Neural cell (in vitro differentiated cells): ENCODE results near the gene STUB1. TPM values are rescaled to one million over a fixed set of nuclear protein-coding genes. Genes with fewer than 3 reads are reported as not detected.

Experiments used
- H2AFZ ChIP-seq: fragments of 200-600, 300-800 bp; sonication (generic), shearing (Covaris generic); 2 replicates; pipeline ENCODE4 v1.6.0; 2014; ENCODE audit warnings: low read depth, mild to moderate bottlenecking, antibody characterized with exemption, low read length, moderate library complexity
- H3F3A ChIP-seq: fragments of 200-600 bp; shearing (Covaris generic); 2 replicates; pipeline ENCODE4 v1.6.1; 2016; ENCODE audit warnings: mild to moderate bottlenecking, moderate library complexity, mixed read lengths, antibody characterized with exemption, low read length; ENCODE audit not compliant: insufficient read depth, poor library complexity, severe bottlenecking
- H3K27ac ChIP-seq: fragments of 200-600, 300-800 bp; sonication (generic), shearing (Covaris generic); 2 replicates; pipeline ENCODE4 v1.5.1; 2014; ENCODE audit warnings: mild to moderate bottlenecking, low read length, moderate library complexity
- H3K27me3 ChIP-seq: fragments of 300-800, 200-600 bp; sonication (generic), shearing (Covaris generic); 2 replicates; pipeline ENCODE4 v1.6.0; 2014; ENCODE audit warnings: mild to moderate bottlenecking, low read depth, low read length, moderate library complexity; ENCODE audit not compliant: insufficient read depth
- H3K36me3 ChIP-seq: fragments of 300-800, 200-600 bp; sonication (generic), shearing (Covaris generic); 2 replicates; pipeline ENCODE4 v1.5.1; 2014; ENCODE audit warnings: mild to moderate bottlenecking, antibody characterized with exemption, low read length, moderate library complexity; ENCODE audit not compliant: insufficient read depth
- H3K4me2 ChIP-seq: fragments of 300-800, 200-600 bp; sonication (generic), shearing (Covaris generic); 2 replicates; pipeline ENCODE4 v1.6.0; 2014; ENCODE audit warnings: mild to moderate bottlenecking, low read length
- H3K4me3 ChIP-seq: fragments of 300-800, 200-600 bp; sonication (generic), shearing (Covaris generic); 2 replicates; pipeline ENCODE4 v1.5.1; 2014; ENCODE audit warnings: mild to moderate bottlenecking, low read length, moderate library complexity
- H3K79me2 ChIP-seq: fragments of 200-600 bp; shearing (Covaris generic); replicated peaks from 2 replicates; pipeline ENCODE4 v1.6.0; 2014; ENCODE audit warnings: mild to moderate bottlenecking, low read length, moderate library complexity; ENCODE audit not compliant: insufficient read depth
- H3K9ac ChIP-seq: fragments of 300-800, 200-600 bp; sonication (generic), shearing (Covaris generic); 2 replicates; pipeline ENCODE4 v1.6.1; 2016; ENCODE audit warnings: mild to moderate bottlenecking, low read length, mixed read lengths
- H3K9me2 ChIP-seq: fragments of 200-600 bp; shearing (Covaris generic); 2 replicates; pipeline ENCODE4 v1.6.1; 2016; ENCODE audit warnings: mild to moderate bottlenecking, low read length, mixed read lengths; ENCODE audit not compliant: insufficient read depth
- H3K9me3 ChIP-seq: fragments of 200-600, 300-800 bp; sonication (generic), shearing (Covaris generic); 2 replicates; pipeline ENCODE4 v1.6.1; 2016; ENCODE audit warnings: mild to moderate bottlenecking, mixed run types, low read length, moderate library complexity, mixed read lengths
- H4K20me1 ChIP-seq: fragments of 200-600 bp; shearing (Covaris generic); 2 replicates; pipeline ENCODE4 v1.6.1; 2016; ENCODE audit warnings: mild to moderate bottlenecking, mixed run types; ENCODE audit not compliant: insufficient read depth
- EP300 ChIP-seq: fragments of 450-650 bp; conservative IDR thresholded peaks from 2 replicates; pipeline ENCODE4 v1.6.1; 2014; ENCODE audit warnings: antibody characterized with exemption, mild to moderate bottlenecking, moderate library complexity; ENCODE audit not compliant: poor library complexity, severe bottlenecking
- EZH2 ChIP-seq: fragments of 200-600, 300-800 bp; shearing (Covaris generic), sonication (generic); IDR thresholded peaks from 2 replicates; pipeline ENCODE4 v1.6.1; 2014; ENCODE audit warnings: antibody characterized with exemption, low read length, borderline replicate concordance, mild to moderate bottlenecking; ENCODE audit not compliant: insufficient read depth, poor library complexity, severe bottlenecking
- MXI1 ChIP-seq: fragments of 450-650 bp; conservative IDR thresholded peaks from 2 replicates; pipeline ENCODE4 v1.6.1; 2014; ENCODE audit warnings: antibody characterized with exemption, mild to moderate bottlenecking; ENCODE audit not compliant: poor library complexity, severe bottlenecking
- POLR2AphosphoS5 ChIP-seq: IDR thresholded peaks from 2 replicates; pipeline ENCODE4 v1.6.1; 2012
- RAD21 ChIP-seq: fragments of 450-650 bp; conservative IDR thresholded peaks from 2 replicates; pipeline ENCODE4 v1.6.1; 2014; ENCODE audit warnings: antibody characterized with exemption, mild to moderate bottlenecking, moderate library complexity
- SMC3 ChIP-seq: fragments of 450-650 bp; conservative IDR thresholded peaks from 2 replicates; pipeline ENCODE4 v1.6.1; 2014; ENCODE audit warnings: antibody characterized with exemption, mild to moderate bottlenecking, moderate library complexity; ENCODE audit not compliant: poor library complexity
- TAF1 ChIP-seq: IDR thresholded peaks from 2 replicates; pipeline ENCODE4 v1.6.1; 2012; ENCODE audit warnings: low read depth
- polyA plus RNA-seq: library from polyadenylated mRNA; depleted of rRNA; stranded (reverse); fragments of >200 nt; gene quantifications from 2 replicates; pipeline ENCODE4 v1.2.3, GENCODE V29; 2014
- TF ChIP-seq, protein P1 (sequence below): IDR thresholded peaks from 2 replicates; pipeline ENCODE4 v1.6.1; 2012; ENCODE audit warnings: borderline replicate concordance
- TF ChIP-seq, protein P2 (sequence below): fragments of 450-650 bp; IDR thresholded peaks from 2 replicates; pipeline ENCODE4 v1.5.1; 2014; ENCODE audit warnings: antibody characterized with exemption, mild to moderate bottlenecking, moderate library complexity; ENCODE audit not compliant: poor library complexity, severe bottlenecking

STUB1 gene
- polyA plus RNA-seq, 1 donor from 2014 or later: 120 TPM

DNA sequence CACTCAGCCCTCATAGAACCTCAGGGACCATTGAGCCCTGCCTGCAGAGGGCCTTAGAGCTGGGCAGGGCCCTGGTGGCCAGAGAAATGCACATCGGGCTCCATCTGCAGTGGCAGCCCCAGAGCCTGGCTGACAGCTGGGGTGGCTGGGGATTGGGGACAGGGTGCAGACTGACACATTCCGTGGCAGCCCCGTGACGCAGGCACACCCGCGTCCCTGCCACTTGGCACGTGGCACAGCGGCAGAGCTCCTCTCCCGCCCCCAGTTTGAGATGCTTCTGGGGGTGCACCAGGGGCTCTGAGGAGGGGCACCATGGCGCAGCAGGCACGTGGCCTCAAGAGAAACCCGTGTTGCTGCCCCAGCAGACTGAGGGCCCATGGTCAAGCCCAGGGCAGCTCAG lies 23.2 kb downstream of the STUB1 start:
- peak overlapping the region; percentile 96 for H3K4me3 ChIP-seq
- no peaks in the 10 kb centered on the region for H3K36me3 ChIP-seq
- peaks cover 43% of the 10 kb centered on the region for H3K79me2 ChIP-seq
- no peaks in the 10 kb centered on the region for H3K9me2 ChIP-seq
- no peaks in the 10 kb centered on the region for H3F3A ChIP-seq
- H2AFZ ChIP-seq: no peak overlapping the region
- no peak overlapping the region for H3K9ac ChIP-seq
- no peak for TF ChIP-seq TAF1
- TF ChIP-seq, protein P1, sequence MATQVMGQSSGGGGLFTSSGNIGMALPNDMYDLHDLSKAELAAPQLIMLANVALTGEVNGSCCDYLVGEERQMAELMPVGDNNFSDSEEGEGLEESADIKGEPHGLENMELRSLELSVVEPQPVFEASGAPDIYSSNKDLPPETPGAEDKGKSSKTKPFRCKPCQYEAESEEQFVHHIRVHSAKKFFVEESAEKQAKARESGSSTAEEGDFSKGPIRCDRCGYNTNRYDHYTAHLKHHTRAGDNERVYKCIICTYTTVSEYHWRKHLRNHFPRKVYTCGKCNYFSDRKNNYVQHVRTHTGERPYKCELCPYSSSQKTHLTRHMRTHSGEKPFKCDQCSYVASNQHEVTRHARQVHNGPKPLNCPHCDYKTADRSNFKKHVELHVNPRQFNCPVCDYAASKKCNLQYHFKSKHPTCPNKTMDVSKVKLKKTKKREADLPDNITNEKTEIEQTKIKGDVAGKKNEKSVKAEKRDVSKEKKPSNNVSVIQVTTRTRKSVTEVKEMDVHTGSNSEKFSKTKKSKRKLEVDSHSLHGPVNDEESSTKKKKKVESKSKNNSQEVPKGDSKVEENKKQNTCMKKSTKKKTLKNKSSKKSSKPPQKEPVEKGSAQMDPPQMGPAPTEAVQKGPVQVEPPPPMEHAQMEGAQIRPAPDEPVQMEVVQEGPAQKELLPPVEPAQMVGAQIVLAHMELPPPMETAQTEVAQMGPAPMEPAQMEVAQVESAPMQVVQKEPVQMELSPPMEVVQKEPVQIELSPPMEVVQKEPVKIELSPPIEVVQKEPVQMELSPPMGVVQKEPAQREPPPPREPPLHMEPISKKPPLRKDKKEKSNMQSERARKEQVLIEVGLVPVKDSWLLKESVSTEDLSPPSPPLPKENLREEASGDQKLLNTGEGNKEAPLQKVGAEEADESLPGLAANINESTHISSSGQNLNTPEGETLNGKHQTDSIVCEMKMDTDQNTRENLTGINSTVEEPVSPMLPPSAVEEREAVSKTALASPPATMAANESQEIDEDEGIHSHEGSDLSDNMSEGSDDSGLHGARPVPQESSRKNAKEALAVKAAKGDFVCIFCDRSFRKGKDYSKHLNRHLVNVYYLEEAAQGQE: no peak
- no peak for TF ChIP-seq EP300
- TF ChIP-seq RAD21: no peak
- no peak for TF ChIP-seq SMC3
- TF ChIP-seq MXI1: no peak
- no peak for TF ChIP-seq EZH2
- TF ChIP-seq, protein P2, sequence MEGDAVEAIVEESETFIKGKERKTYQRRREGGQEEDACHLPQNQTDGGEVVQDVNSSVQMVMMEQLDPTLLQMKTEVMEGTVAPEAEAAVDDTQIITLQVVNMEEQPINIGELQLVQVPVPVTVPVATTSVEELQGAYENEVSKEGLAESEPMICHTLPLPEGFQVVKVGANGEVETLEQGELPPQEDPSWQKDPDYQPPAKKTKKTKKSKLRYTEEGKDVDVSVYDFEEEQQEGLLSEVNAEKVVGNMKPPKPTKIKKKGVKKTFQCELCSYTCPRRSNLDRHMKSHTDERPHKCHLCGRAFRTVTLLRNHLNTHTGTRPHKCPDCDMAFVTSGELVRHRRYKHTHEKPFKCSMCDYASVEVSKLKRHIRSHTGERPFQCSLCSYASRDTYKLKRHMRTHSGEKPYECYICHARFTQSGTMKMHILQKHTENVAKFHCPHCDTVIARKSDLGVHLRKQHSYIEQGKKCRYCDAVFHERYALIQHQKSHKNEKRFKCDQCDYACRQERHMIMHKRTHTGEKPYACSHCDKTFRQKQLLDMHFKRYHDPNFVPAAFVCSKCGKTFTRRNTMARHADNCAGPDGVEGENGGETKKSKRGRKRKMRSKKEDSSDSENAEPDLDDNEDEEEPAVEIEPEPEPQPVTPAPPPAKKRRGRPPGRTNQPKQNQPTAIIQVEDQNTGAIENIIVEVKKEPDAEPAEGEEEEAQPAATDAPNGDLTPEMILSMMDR: no peak
- no peak for TF ChIP-seq POLR2AphosphoS5
- H3K27ac ChIP-seq: no peak overlapping the region
- H3K9me3 ChIP-seq: no peaks in the 10 kb centered on the region
- peaks cover 50% of the 10 kb centered on the region for H4K20me1 ChIP-seq
- H3K4me2 ChIP-seq: no peak overlapping the region
- peaks cover 31% of the 10 kb centered on the region for H3K27me3 ChIP-seq

DNA sequence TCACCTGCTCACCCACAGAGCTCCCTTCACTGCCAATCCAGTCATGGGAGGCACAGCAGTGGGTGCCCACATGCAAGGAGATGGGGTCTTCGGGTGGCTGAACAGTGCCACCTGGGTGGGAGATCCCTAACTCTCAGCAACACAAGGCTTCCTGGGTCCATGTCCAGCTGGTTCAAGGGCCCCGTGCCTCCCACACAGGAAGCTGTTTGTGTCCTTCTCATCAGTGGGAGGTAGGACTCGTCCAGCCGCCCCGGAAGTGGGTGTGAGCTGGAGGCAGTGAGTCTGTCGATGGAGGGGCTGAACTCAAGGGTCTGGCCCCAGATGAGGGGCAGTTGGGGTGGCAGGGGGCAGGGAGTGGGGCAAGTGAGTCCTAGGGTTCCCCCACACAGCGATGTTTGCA lies 23.8 kb downstream of the STUB1 start:
- no peaks in the 10 kb centered on the region for H3K36me3 ChIP-seq
- H3K27me3 ChIP-seq: peaks cover 31% of the 10 kb centered on the region
- H2AFZ ChIP-seq: no peak overlapping the region
- no peaks in the 10 kb centered on the region for H3K9me3 ChIP-seq
- peak overlapping the region; percentile 96 for H3K4me3 ChIP-seq
- no peak overlapping the region for H3K27ac ChIP-seq
- H3K4me2 ChIP-seq: peak overlapping the region; percentile 87
- peaks cover 49% of the 10 kb centered on the region for H4K20me1 ChIP-seq
- H3F3A ChIP-seq: no peaks in the 10 kb centered on the region
- H3K79me2 ChIP-seq: peaks cover 43% of the 10 kb centered on the region
- TF ChIP-seq, protein P2: no peak
- TF ChIP-seq EZH2 (no peak), EP300 (no peak), POLR2AphosphoS5 (no peak), MXI1 (no peak), SMC3 (no peak), RAD21 (no peak), TAF1 (no peak)
- TF ChIP-seq, protein P1: no peak
- no peaks in the 10 kb centered on the region for H3K9me2 ChIP-seq
- H3K9ac ChIP-seq: peak overlapping the region; percentile 89
